GM18858 (cell line): Measurements from ENCODE around the gene TYRP1.

ENCODE experiments used
- ATAC-seq: cut with Tn5 transposase; IDR thresholded peaks from one replicate; pipeline ENCODE4 v1.9.1; 2021; ENCODE audit not compliant: unreplicated experiment

Gene TYRP1

DNA sequence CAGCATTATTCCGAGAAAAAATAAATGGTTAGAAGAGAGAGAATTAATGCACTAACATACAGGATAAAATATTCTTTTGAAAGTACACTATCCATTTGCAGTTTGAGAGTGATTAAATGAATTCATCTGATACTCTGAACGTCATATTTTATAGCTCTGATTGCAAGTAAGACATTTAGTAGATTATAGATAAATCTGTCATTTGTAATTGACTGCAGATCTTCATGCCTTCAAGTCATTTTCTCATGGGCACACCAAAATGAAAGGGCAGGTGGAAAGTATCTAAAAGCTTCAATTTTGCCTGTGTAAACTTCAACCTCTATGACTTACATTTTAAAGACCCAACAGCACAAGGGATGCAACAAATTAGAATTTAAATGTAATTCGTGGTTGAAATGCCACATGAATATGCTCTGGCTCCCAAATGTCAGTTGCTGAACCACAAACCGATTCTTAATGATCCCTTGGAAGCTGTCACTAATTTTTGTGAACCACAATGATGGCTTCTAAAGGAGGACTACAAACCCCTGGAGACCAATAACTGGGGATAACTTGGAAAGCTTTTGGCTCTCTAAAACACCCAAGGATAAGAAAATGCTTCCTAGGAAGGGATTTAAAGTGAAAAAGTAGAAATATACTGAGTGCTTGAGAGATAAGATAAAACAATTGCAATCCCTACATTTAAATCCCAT is 3.9 kb downstream of the TYRP1 start:
- no peak for ATAC-seq

DNA sequence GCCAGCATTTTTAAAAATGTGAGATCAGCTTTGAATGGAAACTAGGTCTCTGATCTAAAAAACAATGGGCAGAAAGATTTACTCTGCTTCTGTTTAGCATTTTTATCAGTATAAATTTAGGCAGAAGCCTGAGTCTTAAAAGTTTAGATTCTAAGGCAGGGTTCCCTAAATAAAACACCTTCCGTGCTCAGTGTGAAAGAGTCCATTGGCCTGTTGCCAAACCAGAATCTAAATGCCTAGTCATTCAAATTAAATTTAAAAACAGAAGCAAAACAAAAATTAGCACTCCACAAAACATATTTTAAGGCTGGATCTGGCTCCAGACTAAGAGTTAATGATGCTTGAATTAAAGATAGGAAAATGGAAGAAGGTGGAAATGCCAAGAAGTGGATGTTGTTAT is 4.5 kb downstream of the TYRP1 start:
- no peak for ATAC-seq

DNA sequence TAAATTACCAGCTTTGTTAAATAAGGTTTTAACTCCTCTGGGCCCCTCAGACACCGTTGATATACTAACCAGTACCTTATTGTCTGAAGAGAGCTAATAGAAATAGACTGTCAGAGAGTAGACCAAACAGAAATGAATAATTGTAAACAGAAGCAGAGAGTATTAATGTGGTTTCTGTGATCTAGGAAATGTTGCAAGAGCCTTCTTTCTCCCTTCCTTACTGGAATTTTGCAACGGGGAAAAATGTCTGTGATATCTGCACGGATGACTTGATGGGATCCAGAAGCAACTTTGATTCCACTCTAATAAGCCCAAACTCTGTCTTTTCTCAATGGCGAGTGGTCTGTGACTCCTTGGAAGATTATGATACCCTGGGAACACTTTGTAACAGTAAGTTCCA is 5.1 kb downstream of the TYRP1 start:
- ATAC-seq = no peak

- ATAC-seq = no peak
Observed at GRCh38 chr9:12698986-12699385, 5.8 kb downstream of the TYRP1 start.

DNA sequence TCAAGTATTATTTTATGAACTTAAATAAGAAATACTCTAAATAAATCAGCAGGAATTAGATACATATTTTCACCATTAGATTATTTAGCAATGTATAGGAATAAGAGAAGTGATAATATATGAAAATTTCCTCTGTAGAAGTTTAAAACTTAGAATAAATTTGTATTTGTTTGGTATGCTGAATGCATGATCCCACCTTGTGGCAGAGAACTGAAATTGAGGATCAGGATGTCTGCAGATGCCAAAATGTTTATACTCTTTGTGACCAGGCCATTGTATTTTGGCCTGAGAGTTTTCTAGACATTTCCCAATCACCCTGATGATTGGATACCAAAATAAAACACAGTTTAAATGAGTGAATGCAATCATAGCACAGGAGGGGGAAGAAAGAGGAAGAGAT is 6.3 kb downstream of the TYRP1 start:
- ATAC-seq = no peak

DNA sequence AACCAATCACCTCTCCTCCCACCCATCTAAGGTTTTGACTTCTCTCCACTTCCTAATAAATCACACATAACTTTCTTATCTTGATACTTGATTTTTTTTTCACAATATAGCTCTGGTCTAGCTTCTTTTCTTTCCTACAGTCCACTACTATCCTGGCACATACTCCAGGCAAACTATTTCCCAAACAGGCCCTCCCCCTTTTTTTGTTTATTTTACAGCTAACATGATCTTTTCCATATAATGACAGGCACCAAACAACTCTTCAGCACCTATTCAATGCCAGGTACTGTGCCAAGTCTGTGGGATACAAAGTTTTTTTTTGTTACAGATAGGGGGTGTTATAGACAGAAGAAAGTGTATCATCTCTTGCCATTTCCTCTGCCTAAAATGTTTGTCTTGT is 7.9 kb downstream of the TYRP1 start:
- ATAC-seq = no peak

DNA sequence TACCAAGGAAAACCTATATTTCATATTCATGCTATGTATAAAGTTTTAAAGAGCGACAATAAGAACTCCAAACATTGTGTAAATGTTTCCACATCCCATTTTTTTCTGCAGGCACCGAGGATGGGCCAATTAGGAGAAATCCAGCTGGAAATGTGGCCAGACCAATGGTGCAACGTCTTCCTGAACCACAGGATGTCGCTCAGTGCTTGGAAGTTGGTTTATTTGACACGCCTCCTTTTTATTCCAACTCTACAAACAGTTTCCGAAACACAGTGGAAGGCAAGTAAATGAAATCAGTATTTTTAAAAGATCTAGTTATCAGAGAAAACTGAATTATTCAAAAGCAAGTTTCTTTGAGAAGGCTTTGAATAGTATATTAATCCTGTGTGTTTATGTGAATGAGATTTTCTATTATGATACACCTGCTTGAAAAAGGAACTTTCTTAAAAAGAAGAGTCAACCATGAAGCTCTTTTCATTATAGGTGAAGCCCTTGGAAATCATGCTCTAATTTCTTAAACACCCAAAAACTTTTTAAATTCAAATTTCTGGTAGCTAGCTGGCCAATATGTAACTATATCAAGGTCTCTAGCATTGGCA is 9.1 kb downstream of the TYRP1 start:
- ATAC-seq = no peak

DNA sequence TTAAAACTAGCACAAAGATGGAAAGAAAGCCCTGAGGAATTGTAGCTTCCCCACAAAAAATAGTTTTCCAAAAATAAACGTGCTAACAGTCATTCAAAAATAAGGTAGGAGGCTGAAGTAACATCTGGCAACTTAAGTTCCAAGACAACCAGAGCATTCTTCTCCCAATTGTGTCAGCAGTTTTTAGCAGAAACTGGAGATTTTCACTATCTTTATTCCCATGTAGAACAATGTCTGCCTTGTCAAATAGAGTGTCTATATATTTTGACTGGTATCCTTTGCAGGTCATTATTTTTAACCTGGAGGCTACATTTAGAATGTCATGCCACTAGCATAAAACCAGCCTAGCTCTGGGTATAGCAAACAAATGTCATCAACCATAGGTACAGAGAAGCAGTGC is 10.8 kb downstream of the TYRP1 start:
- ATAC-seq = no peak

DNA sequence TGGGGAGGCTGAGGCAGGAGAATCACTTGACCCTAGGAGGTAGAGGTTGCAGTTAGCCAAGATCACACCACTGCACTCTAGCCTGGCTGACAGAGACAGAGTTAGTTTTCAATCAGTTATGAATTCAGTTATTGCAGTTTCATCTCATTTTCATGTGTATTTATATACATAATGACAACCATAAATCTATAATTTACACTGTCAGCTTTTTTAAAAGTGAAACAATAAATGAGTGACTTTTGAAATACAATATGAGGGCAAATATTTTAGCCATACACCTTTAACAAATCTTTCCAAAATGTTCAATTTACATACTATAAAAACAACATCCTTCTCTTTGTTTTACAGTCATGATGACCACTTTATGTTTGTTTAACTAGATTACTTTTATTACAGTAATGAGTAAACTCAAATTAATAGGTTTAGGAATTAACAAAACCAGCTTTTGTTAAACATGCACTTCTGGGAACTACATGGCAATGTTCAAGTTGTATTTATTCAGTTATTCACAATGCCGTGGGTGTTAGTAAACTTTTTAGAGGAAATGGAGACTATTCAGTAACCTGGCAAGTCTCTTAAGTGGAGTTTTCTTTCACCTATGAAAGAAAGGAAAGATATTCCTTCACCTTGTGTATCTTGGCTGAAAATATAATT is 12.7 kb downstream of the TYRP1 start:
- ATAC-seq = no peak

GRCh38 chr9:12708562-12709298 is 15.5 kb downstream of the TYRP1 start:
- ATAC-seq = no peak

GRCh38 chr9:12712532-12712931 is 19.3 kb downstream of the TYRP1 start:
- ATAC-seq = no peak

GRCh38 chr9:12715268-12715667 is 22.1 kb downstream of the TYRP1 start:
- ATAC-seq = no peak

DNA sequence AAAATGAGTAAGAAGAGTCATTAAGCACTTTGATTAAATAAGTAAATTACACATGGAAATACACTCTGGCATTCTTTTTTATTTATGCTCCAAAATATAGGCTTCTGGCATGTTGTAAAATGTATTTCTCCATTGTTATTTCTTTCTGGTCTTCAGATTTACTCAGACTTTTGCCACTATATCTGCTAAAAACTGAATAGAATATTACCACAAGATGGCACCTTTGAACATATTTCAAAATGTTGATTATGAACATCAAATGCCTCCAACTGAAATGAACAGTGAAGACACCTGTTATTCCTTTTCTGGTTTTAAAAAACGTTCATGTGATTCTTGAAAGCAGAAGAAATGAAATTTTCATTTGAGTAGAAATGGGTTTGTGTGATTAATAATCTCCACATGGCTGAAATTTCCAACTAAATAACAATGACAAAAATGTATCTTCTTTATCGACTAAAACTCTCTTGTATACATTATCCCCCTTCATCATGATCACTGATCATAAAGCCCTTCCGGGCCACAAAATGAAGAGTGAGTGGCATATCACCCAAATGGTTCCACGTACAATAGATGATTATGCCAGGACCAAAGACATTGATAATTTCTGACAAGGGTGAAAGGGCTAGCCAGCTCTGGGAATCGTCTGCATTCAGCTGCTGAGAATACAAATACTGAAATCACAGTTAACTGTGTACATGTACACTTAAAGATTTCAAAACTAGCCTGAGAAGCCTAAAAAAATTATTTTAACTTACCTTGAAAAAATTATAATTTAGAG is 23.8 kb downstream of the TYRP1 start:
- no peak for ATAC-seq

- no peak for ATAC-seq
Observed at GRCh38 chr9:12717907-12718306, 24.7 kb downstream of the TYRP1 start.

DNA sequence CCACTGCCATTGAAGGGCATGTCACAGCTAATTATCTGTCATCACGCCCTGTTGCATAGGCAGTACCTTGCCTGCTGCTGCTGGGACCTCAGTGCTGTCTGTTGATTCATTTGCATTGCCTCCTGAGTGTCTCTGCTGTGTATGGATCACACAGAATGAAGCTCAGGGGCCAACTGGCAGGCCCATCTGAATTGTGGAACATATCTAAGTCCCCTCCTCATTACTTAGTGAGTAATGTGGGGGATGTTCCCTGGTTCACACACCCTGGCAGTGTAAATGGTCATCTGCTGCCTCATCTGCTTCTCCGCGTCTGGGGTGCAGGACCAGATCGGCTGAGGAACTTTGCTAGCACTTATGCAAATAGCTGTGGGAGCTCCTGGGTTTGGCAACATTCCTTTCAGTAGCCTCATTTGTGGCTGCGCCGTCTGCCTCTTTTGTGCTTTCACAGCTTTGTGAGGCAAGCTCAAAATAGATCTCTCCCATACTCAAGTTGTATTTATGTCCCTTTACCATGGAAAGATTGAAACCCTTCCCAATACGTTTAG is 25.4 kb downstream of the TYRP1 start:
- no peak for ATAC-seq

- ATAC-seq = no peak
Observed at GRCh38 chr9:12719431-12719830, 26.2 kb downstream of the TYRP1 start.

GRCh38 chr9:12720551-12720950 is 27.4 kb downstream of the TYRP1 start:
- no peak for ATAC-seq

GRCh38 chr9:12722131-12722530 is 28.9 kb downstream of the TYRP1 start:
- no peak for ATAC-seq

- ATAC-seq = no peak
Observed at GRCh38 chr9:12723409-12724028, 30.3 kb downstream of the TYRP1 start.

DNA sequence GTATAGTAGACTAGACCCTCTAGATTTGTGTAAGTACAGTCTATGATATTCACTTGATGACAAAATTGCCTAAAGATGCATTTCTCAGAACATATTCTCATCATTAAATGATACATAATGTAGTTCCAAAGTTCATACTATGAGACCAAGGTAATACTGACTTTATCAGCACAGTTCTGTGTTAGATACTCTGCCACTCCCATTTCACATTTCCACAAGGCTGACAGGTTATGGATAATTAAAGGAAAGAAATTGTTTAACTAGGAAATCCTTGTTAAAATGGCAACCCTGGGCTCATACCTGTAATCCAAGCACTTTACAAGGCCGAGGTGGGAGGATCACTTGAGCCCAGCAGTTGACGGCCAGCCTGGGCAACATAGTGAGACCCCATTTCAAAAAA is 33.6 kb downstream of the TYRP1 start:
- ATAC-seq = no peak
